SK-N-MC (cell line): ENCODE data around the gene CCL25.
"Not testable (repeated sequence)": the region's sequence is repeated elsewhere in the genome, so short reads cannot be mapped to it uniquely, and the experiment has no call there.

Experiments
- DNase-seq: peaks from one replicate; pipeline ENCODE4 v3.0.0-alpha.2; 2011; ENCODE audit warnings: low read depth, low spot score
- H3K27ac ChIP-seq: fragments of 200-600 bp; sonication (generic); 2 replicates; pipeline ENCODE4 v1.5.1; 2016; ENCODE audit warnings: mixed run types
- H3K36me3 ChIP-seq: fragments of 200-600 bp; sonication (generic); 2 replicates; pipeline ENCODE4 v1.6.1; 2017; ENCODE audit warnings: antibody characterized with exemption, low read length, mixed read lengths; ENCODE audit not compliant: insufficient read depth
- H3K4me3 ChIP-seq: fragments of 200-600 bp; sonication (generic); 2 replicates; pipeline ENCODE4 v1.5.1; 2016
- H3K9ac ChIP-seq: fragments of 200-600 bp; sonication (generic); 2 replicates; pipeline ENCODE4 v1.8.0; 2017; ENCODE audit warnings: mixed run types, mixed read lengths; ENCODE audit not compliant: insufficient read length
- H3K9me3 ChIP-seq: fragments of 200-600 bp; sonication (generic); 2 replicates; pipeline ENCODE4 v1.6.1; 2017; ENCODE audit warnings: low read depth, mild to moderate bottlenecking, antibody characterized with exemption, low read length, moderate library complexity, mixed read lengths
- EZH2 ChIP-seq: fragments of 200-600 bp; sonication (generic); IDR thresholded peaks from one replicate; pipeline ENCODE4 v1.6.1; 2017; ENCODE audit warnings: antibody characterized with exemption
- FOXP2 ChIP-seq: optimal IDR thresholded peaks from 2 replicates; pipeline ENCODE3; 2011; ENCODE audit warnings: mild to moderate bottlenecking, moderate library complexity; ENCODE audit not compliant: insufficient read depth; ENCODE audit errors: extremely low read length, control extremely low read depth
- POLR2AphosphoS5 ChIP-seq: IDR thresholded peaks from 2 replicates; pipeline ENCODE4 v1.6.1; 2012; ENCODE audit warnings: mild to moderate bottlenecking, low read depth, low read length, borderline replicate concordance

Gene CCL25

DNA sequence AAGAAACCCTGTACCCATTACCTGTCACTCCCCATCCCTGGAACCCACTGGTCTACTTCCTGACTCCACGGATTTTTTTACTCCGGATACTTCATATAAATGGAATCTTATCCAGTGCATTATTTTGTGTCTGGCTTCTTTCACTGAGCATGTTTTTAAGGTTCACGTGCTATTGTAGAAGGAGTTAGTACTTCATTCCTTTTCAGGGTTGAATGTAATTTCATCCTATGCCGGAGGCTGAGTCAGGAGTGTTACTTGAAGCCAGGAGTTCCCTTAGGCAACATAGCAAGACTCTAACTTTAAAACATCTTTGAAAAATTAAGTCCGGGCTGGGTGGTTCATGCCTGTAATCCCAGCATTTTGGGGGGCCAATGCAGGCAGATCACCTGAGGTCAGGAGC lies 29.2 kb upstream of the CCL25 start:
- Histone ChIP-seq H3K36me3 (no peaks in the 10 kb centered on the region), H3K9me3 (no peaks in the 10 kb centered on the region), H3K9ac (no peak overlapping the region), H3K4me3 (no peak overlapping the region), H3K27ac (no peak overlapping the region)
- no peak for DNase-seq
- TF ChIP-seq FOXP2: no peak
- no peak for TF ChIP-seq POLR2AphosphoS5
- no peak for TF ChIP-seq EZH2

DNA sequence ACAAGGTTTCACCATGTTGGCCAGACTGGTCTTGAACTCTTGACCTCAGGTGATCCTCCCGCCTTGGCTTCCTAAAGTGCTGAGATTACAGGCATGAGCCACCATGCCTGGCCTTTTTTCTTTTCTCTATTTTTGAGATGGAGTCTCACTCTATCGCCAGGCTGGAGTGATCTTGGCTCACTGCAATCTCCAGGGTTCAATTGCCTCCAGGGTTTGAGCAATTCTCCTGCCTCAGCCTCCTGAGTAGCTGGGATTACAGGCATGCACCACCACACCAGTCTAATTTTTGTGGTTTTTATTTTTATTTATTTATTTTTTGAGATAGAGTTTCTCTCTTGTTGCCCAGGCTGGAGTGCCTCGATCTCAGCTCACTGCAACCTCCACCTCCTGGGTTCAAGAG lies 28.3 kb upstream of the CCL25 start:
- not testable (repeated sequence) for H3K4me3 ChIP-seq, H3K9ac ChIP-seq, DNase-seq, H3K9me3 ChIP-seq, H3K27ac ChIP-seq, H3K36me3 ChIP-seq

DNA sequence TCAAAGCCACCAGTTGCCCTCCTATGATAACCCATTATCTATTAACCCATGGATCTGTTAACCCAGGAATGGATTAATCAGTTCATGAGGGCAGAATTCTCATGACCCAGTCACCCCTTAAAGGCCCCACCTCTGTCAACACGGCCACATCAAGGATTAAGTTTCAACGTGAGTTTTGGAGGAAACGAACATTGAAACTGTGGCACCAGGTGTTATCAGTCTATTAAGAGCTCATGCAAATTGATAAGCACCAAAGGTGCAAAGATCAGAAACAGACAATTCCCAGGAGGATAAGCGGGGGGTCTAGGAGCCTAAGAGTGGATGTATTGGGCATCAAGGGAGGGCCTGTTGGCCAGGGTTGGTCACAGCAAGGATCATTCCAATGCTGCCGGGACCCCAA lies 27.2 kb upstream of the CCL25 start:
- Histone ChIP-seq H3K27ac (no peak overlapping the region), H3K4me3 (no peak overlapping the region), H3K9me3 (no peaks in the 10 kb centered on the region), H3K9ac (no peak overlapping the region), H3K36me3 (no peaks in the 10 kb centered on the region)
- TF ChIP-seq EZH2 (no peak), POLR2AphosphoS5 (no peak), FOXP2 (no peak)
- DNase-seq: no peak

DNA sequence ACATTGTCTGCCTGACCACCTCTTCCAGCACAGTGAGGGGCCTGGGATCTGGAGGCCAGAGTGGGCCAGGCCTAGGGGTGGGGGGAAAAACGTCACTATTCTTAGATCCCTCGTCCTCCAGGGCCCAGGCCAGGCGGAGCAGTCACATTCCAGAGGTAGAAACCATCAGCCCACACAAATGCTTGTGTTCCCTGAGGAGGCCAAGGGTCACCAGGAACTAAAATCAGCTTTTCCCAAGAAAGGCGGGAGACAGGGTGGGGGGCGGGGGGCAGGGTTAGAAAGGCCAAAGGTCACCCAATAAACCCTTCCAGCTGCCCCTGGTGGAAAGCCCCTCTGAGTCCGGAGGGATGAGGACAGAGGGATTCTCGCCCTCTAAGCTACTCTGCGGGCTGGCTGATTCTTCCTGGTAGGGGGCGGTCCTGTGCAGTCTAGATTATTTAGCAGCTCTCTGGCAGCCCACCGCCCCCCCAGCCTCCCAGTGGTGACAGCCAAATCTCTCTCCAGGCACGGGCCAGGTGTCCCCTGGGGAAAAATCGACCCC lies 23.5 kb upstream of the CCL25 start:
- Histone ChIP-seq H3K9ac (no peak overlapping the region), H3K9me3 (no peaks in the 10 kb centered on the region), H3K27ac (no peak overlapping the region), H3K36me3 (no peaks in the 10 kb centered on the region), H3K4me3 (no peak overlapping the region)
- TF ChIP-seq FOXP2: no peak
- no peak for DNase-seq

DNA sequence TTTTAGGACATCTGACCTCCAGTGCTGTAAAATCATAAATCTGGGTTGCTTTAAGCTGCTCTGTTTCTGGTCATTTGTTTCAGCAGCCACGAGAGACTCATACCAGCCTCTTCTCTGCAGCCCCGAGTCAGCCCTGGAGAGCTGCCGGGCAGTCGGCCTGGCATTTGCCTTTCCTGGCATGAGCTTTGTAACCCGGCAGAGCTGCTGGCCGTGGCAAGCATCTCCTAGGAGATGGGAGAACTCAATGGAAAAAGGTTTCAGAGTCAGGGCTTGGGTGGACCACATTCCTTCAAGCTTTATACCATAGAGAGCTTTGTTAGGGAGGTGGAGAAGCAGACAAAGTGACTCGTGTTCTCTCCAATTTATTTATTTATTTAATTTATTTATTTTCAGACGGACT lies 21.6 kb upstream of the CCL25 start:
- H3K36me3 ChIP-seq: no peaks in the 10 kb centered on the region
- DNase-seq: no peak
- no peak overlapping the region for H3K27ac ChIP-seq
- H3K9ac ChIP-seq: no peak overlapping the region
- no peak overlapping the region for H3K4me3 ChIP-seq
- TF ChIP-seq EZH2: no peak
- no peak for TF ChIP-seq POLR2AphosphoS5
- no peak for TF ChIP-seq FOXP2
- H3K9me3 ChIP-seq: no peaks in the 10 kb centered on the region

DNA sequence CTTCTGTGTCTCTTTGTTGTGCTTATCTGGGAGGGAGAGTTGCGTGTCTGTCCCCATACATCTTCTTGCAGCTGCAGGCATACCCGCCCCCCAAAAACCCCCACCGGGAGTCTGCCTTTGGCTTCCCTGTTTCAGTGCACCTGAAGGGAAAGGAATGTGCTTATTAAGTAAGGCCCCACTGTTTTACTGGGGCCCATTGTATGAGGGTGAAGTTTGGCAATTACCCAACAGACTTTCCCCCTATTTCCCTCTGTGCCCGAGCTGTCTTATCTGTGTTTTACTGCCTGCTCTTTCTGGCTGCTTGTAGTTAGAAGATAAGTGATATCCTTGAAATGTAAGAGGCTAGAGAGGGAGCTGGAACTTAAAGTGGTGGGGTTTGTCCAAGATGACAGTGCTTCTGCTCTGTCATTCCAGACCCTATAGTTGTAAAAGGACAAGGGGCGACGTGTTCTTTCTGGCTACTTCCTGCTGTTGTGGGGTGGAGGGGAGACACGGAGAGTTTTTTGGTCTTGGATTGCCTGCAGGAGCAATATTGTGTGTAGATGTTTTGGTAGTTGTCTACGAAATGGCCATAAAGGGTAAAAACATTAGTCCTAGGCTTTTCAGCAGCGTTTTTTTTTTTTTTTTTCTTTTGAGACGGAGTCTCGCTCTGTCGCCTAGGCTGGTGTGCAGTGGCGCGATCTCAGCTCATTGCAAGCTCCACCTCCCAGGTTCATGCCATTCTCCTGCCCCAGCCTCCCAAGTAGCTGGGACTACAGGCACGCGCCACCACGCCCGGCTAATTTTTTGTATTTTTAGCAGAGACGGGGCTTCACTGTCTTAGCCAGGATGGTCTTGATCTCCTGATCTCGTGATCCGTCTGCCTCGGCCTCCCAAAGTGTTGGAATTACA lies 19.0 kb upstream of the CCL25 start:
- not testable (repeated sequence) for H3K9ac ChIP-seq, H3K4me3 ChIP-seq, DNase-seq, H3K36me3 ChIP-seq, H3K9me3 ChIP-seq
- peak overlapping the region; percentile 60; the same call in 1 of the 2 replicates for H3K27ac ChIP-seq

DNA sequence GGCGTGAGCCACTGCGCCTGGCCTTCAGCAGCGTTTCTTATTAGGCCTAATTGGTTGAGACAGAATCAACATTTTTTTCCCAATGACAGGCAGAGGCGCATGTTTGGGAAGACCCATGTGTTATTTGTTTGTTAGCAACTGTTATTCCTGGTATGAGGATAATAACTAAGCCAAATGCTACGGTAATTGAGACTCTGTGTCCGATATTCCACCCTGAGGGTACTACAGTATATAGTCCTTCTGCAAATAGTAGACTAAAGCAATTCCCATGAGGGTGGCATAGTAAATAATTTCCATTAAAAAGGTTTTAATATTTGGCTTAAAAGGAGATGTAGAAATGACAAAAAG lies 18.4 kb upstream of the CCL25 start:
- Histone ChIP-seq H3K9me3 (no peaks in the 10 kb centered on the region), H3K4me3 (no peak overlapping the region), H3K36me3 (no peaks in the 10 kb centered on the region), H3K27ac (no peak overlapping the region), H3K9ac (no peak overlapping the region)
- TF ChIP-seq EZH2: no peak
- TF ChIP-seq FOXP2: no peak
- no peak for TF ChIP-seq POLR2AphosphoS5
- DNase-seq: no peak

DNA sequence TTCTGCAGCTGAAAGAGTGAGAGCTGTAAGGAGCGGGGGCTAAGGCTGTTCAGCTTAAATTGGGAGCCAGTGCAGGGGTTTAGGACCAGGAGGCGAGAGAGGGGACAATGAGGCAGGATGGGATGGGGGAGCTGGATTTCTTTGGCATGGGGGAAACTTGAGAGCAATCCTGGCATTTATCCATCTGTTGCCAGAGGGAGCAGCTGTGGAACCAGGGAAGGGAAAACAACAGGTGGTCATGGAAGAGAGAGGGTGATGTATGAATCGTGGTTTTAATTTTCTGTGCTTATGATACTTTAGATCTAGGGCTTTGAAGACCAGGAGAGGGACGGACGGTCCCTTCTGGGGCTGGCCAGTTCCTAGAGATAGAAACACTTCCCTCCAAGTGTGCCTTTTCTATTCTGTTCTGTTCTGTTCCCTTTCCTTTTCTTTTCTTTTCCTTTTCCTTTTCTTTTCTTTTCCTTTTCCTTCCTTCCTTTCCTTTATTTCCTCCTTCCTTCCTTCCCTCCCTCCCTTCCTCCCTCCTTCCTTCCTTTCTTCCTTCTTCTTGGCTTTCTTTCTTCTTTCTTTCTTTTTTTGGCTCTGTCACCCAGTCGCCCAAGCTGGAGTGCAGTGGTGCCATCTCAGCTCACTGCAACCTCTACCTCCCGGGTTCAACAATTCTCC lies 16.0 kb upstream of the CCL25 start:
- Histone ChIP-seq H3K36me3 (no peaks in the 10 kb centered on the region), H3K27ac (no peak overlapping the region), H3K9ac (no peak overlapping the region), H3K9me3 (no peaks in the 10 kb centered on the region), H3K4me3 (no peak overlapping the region)
- DNase-seq: no peak
- TF ChIP-seq FOXP2: no peak

DNA sequence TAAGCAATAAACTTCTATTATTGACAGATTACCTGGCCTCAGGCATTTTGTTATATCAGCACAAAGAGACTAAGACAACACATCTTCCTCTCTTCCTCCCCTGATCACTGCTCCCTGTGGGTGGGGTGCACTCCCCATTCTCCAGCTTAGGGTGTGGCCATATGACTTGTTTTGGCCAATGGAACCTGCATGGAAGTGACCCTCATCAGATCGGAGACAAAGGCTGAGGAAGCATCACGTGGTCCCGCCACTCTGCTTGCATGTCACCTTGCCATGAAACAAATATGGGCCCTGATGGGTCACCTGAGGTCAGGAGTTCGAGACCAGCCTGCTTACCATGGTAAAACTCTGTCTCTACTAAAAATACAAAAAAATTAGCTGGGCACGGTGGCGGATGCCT lies 13.7 kb upstream of the CCL25 start:
- no peak overlapping the region for H3K4me3 ChIP-seq
- no peak overlapping the region for H3K9ac ChIP-seq
- no peaks in the 10 kb centered on the region for H3K9me3 ChIP-seq
- TF ChIP-seq FOXP2 (no peak), EZH2 (no peak), POLR2AphosphoS5 (no peak)
- no peak overlapping the region for H3K27ac ChIP-seq
- H3K36me3 ChIP-seq: no peaks in the 10 kb centered on the region
- DNase-seq: no peak
